Esophagus squamous epithelium (tissue), 4 donors: ENCODE data around the gene CFAP20DC.

Experiments used
- CTCF ChIP-seq, 6 experiments: fragments of 450-650 bp in 4 of 6; fragments of 200-600 bp in 2 of 6; sonication (generic) in 2 of 6; IDR thresholded peaks; one replicate each; pipeline ENCODE4 v1.5.1; 2016 to 2019; ENCODE audit warnings: antibody characterized with exemption in 6 of 6, mild to moderate bottlenecking in 4 of 6, moderate library complexity in 4 of 6
- POLR2A ChIP-seq, 4 donors: fragments of 450-650 bp; IDR thresholded peaks; one replicate each; pipeline ENCODE4 v1.6.1; 2017; ENCODE audit warnings: antibody characterized with exemption in 4 of 4, mild to moderate bottlenecking in 4 of 4, moderate library complexity in 3 of 4

GRCh38 chr3:59074764-59075163 lies 24.9 kb upstream of the CFAP20DC start:
- TF ChIP-seq POLR2A (IDR thresholded peaks at IDR 0.05): no peak
- TF ChIP-seq CTCF (IDR thresholded peaks at IDR 0.05): no peak
